ENCODE measurements around the gene ISCA2.
A peak's percentile ranks its signal among the peaks of the same experiment; 100 is the strongest.

- TF ChIP-seq CTCF (IDR thresholded peaks at IDR 0.05) (peak in 1 of 2 donors; percentile 33), POLR2A (IDR thresholded peaks at IDR 0.05) (no peak), EP300 (IDR thresholded peaks at IDR 0.05) (no peak)
These were observed 14.4 kb upstream of the ISCA2 start for GRCh38 chr14:74478996-74479635.
